GM12873 (cell line): ENCODE measurements around the gene NLRP1.

Experiments
- CTCF ChIP-seq: IDR thresholded peaks from 2 replicates; pipeline ENCODE4 v1.5.1; 2012; ENCODE audit warnings: low read depth, mild to moderate bottlenecking, moderate library complexity, low read length, control low read depth; ENCODE audit not compliant: insufficient read depth; ENCODE audit errors: missing control alignments

NLRP1 gene

GRCh38 chr17:5561736-5562571 is 22.4 kb downstream of the NLRP1 start:
- TF ChIP-seq CTCF, result no peak

- TF ChIP-seq CTCF, result no peak
Measured at GRCh38 chr17:5560361-5560988, 23.8 kb downstream of the NLRP1 start.

- no peak for TF ChIP-seq CTCF
Measured at GRCh38 chr17:5558815-5559785, 25.2 kb downstream of the NLRP1 start.

GRCh38 chr17:5557990-5558389 is 26.3 kb downstream of the NLRP1 start:
- TF ChIP-seq CTCF, result no peak

- TF ChIP-seq CTCF, result no peak
Measured at GRCh38 chr17:5557485-5557884, 26.8 kb downstream of the NLRP1 start.

GRCh38 chr17:5555254-5555653 is 29.1 kb downstream of the NLRP1 start:
- TF ChIP-seq CTCF, result no peak
